ENCODE measurements around the gene CEP104.

DNA sequence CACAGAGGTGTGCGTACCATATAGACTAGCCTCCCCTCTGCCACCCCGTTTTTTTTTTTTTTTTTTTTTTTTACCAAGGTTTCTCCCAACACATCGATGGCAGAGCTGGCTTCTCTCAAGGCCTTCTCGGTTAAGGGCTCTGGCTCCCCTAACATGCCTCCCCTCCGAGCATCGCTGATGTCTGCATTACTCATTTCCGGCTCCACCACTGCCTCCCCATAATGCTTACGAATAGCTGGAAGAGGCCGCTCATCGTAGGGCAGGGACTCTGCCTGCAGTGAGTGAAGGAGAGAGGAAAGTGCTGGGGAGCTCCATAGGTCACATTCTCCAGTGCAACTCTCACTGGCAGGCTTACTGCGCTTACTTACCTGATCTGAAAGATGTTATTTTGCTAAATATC lies 20.6 kb downstream of the CEP104 start:
- TF ChIP-seq POLR2A (IDR thresholded peaks at IDR 0.05) = no peak
- TF ChIP-seq, protein P1, sequence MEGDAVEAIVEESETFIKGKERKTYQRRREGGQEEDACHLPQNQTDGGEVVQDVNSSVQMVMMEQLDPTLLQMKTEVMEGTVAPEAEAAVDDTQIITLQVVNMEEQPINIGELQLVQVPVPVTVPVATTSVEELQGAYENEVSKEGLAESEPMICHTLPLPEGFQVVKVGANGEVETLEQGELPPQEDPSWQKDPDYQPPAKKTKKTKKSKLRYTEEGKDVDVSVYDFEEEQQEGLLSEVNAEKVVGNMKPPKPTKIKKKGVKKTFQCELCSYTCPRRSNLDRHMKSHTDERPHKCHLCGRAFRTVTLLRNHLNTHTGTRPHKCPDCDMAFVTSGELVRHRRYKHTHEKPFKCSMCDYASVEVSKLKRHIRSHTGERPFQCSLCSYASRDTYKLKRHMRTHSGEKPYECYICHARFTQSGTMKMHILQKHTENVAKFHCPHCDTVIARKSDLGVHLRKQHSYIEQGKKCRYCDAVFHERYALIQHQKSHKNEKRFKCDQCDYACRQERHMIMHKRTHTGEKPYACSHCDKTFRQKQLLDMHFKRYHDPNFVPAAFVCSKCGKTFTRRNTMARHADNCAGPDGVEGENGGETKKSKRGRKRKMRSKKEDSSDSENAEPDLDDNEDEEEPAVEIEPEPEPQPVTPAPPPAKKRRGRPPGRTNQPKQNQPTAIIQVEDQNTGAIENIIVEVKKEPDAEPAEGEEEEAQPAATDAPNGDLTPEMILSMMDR (IDR thresholded peaks at IDR 0.05) = no peak
- no peak for TF ChIP-seq POLR2AphosphoS5 (IDR thresholded peaks at IDR 0.05)
- no peak for TF ChIP-seq EP300 (IDR thresholded peaks at IDR 0.05)

Data from stomach (tissue), 4 donors.